GM20000 (cell line): ENCODE data around the gene ADGRL3.

ENCODE experiments used
- DNase-seq: peaks from one replicate; pipeline ENCODE4 v3.0.0; 2012; ENCODE audit warnings: low spot score
- CTCF ChIP-seq: IDR thresholded peaks from 2 replicates; pipeline ENCODE4 v1.5.1; 2012; ENCODE audit warnings: mild to moderate bottlenecking, control low read depth; ENCODE audit errors: extremely low read depth, missing control alignments

The ADGRL3 gene

GRCh38 chr4:62057031-62057430, 856.9 kb downstream of the ADGRL3 start:
- no peak for TF ChIP-seq CTCF
- DNase-seq = no peak

GRCh38 chr4:62058571-62058970, 858.4 kb downstream of the ADGRL3 start:
- DNase-seq = no peak
- TF ChIP-seq CTCF = no peak

GRCh38 chr4:62070291-62070852, 870.2 kb downstream of the ADGRL3 start:
- no peak for DNase-seq
- no peak for TF ChIP-seq CTCF

- no peak for DNase-seq
- no peak for TF ChIP-seq CTCF
Measured at GRCh38 chr4:62075089-62075488, 875.0 kb downstream of the ADGRL3 start.

- no peak for DNase-seq
- no peak for TF ChIP-seq CTCF
Measured at GRCh38 chr4:62075521-62075920, 875.4 kb downstream of the ADGRL3 start.

DNA sequence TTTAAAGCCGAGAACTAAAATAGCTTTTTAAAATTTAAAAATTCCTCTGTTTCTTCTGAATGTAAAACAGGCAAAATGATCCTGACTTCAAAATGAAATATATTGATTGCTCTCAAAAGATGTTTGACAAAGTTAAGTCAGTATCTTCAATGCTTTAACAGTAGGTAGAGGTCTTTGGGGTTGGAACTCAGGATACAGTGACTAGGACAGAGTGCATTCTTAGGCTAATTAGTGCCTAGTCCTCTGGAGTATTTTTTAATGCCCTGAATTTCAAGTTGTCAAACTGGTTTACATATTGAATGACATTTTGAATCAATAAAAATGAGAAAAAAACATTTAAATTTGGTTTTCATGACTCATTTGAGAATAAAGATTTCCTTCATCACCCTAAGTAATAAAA, 877.3 kb downstream of the ADGRL3 start:
- no peak for TF ChIP-seq CTCF
- no peak for DNase-seq

DNA sequence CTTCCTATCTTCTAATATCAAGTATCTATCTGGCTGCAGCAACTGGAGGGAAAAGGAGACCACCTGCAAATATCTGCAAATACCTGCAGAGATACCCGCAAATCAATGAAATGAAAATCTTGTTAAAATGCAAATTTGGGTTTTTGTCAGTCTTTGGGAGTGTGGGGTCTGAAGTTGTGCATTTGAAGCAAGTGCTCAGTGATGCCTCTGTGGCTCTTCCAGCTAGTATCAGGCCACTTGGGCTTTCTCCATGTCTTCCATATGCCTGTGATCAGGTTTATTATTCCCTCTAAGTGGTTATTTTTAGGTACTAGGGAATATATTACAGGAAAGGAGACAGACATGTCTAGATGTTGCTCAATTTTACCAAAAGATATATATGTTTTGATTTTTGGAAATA, 880.3 kb downstream of the ADGRL3 start:
- DNase-seq = no peak
- no peak for TF ChIP-seq CTCF

GRCh38 chr4:62087706-62088105, 887.6 kb downstream of the ADGRL3 start:
- DNase-seq = no peak
- no peak for TF ChIP-seq CTCF
